Mesothelial cell of epicardium (in vitro differentiated cells): ENCODE data around the gene VPS4A. TPM values are rescaled to one million over a fixed set of nuclear protein-coding genes. Genes with fewer than 3 reads are reported as not detected.
A peak's percentile ranks its signal among the peaks of the same experiment; 100 is the strongest.

ENCODE experiments used
- DNase-seq, 2 experiments: peaks; one replicate each; pipeline ENCODE4 v3.0.0; 2021; ENCODE audit warnings: low spot score in 2 of 2; ENCODE audit not compliant: unreplicated experiment in 2 of 2
- H3K27ac Mint-ChIP-seq: 2 replicates; pipeline ENCODE4 v1.8.0; 2021; ENCODE audit warnings: mixed read lengths
- H3K27me3 Mint-ChIP-seq: 2 replicates; pipeline ENCODE4 v1.8.0; 2021; ENCODE audit warnings: low read depth, mixed read lengths
- H3K36me3 Mint-ChIP-seq: 2 replicates; pipeline ENCODE4 v1.8.0; 2021; ENCODE audit warnings: mixed read lengths
- H3K4me1 Mint-ChIP-seq: 2 replicates; pipeline ENCODE4 v1.8.0; 2021; ENCODE audit warnings: mixed read lengths
- H3K4me3 Mint-ChIP-seq: 2 replicates; pipeline ENCODE4 v1.8.0; 2021; ENCODE audit warnings: mild to moderate bottlenecking, moderate library complexity, mixed read lengths
- H3K9me3 Mint-ChIP-seq: 2 replicates; pipeline ENCODE4 v1.8.0; 2021; ENCODE audit warnings: mixed read lengths
- CTCF ChIP-seq: fragments of 200-600 bp; sonication (generic); IDR thresholded peaks from one replicate; pipeline ENCODE4 v1.5.0; 2021; ENCODE audit warnings: antibody characterized with exemption; ENCODE audit not compliant: unreplicated experiment
- total RNA-seq: library from RNA; stranded (reverse); gene quantifications from 3 replicates; pipeline ENCODE4 v1.2.1, GENCODE V29; 2021

VPS4A gene
- total RNA-seq, 1 donor from 2014 or later = 29.8 TPM

- no peak for TF ChIP-seq CTCF
- no peaks in the 10 kb centered on the region for H3K27me3 Mint-ChIP-seq
- H3K27ac Mint-ChIP-seq = no peak overlapping the region
- H3K4me3 Mint-ChIP-seq = no peak overlapping the region
- DNase-seq = no peak
- H3K4me1 Mint-ChIP-seq = peaks cover 9% of the 10 kb centered on the region
- H3K36me3 Mint-ChIP-seq = peaks cover 25% of the 10 kb centered on the region
- H3K9me3 Mint-ChIP-seq = no peaks in the 10 kb centered on the region
These were observed 4.5 kb downstream of the VPS4A start for GRCh38 chr16:69315486-69316311.

- H3K36me3 Mint-ChIP-seq = peaks cover 33% of the 10 kb centered on the region
- peaks cover 8% of the 10 kb centered on the region for H3K4me1 Mint-ChIP-seq
- H3K4me3 Mint-ChIP-seq = no peak overlapping the region
- no peak overlapping the region for H3K27ac Mint-ChIP-seq
- no peak for TF ChIP-seq CTCF
- no peak for DNase-seq
- no peaks in the 10 kb centered on the region for H3K9me3 Mint-ChIP-seq
- H3K27me3 Mint-ChIP-seq = no peaks in the 10 kb centered on the region
These were observed 5.5 kb downstream of the VPS4A start for GRCh38 chr16:69316595-69317034.

- Mint-ChIP-seq H3K4me3 (no peak overlapping the region), H3K36me3 (peaks cover 38% of the 10 kb centered on the region), H3K4me1 (no peaks in the 10 kb centered on the region), H3K27ac (no peak overlapping the region), H3K9me3 (no peaks in the 10 kb centered on the region), H3K27me3 (no peaks in the 10 kb centered on the region)
- TF ChIP-seq CTCF = no peak
- DNase-seq = no peak
These were observed 7.2 kb downstream of the VPS4A start for GRCh38 chr16:69318177-69318910.

GRCh38 chr16:69318911-69319289 is 7.8 kb downstream of the VPS4A start:
- no peak for TF ChIP-seq CTCF
- H3K4me1 Mint-ChIP-seq = no peaks in the 10 kb centered on the region
- H3K27ac Mint-ChIP-seq = no peak overlapping the region
- H3K9me3 Mint-ChIP-seq = no peaks in the 10 kb centered on the region
- DNase-seq = no peak
- H3K27me3 Mint-ChIP-seq = no peaks in the 10 kb centered on the region
- H3K4me3 Mint-ChIP-seq = no peak overlapping the region
- H3K36me3 Mint-ChIP-seq = peaks cover 36% of the 10 kb centered on the region

GRCh38 chr16:69319381-69319780 is 8.2 kb downstream of the VPS4A start:
- no peaks in the 10 kb centered on the region for H3K4me1 Mint-ChIP-seq
- H3K27ac Mint-ChIP-seq = peak overlapping the region; percentile 3
- DNase-seq = no peak
- no peaks in the 10 kb centered on the region for H3K9me3 Mint-ChIP-seq
- H3K27me3 Mint-ChIP-seq = no peaks in the 10 kb centered on the region
- H3K4me3 Mint-ChIP-seq = no peak overlapping the region
- H3K36me3 Mint-ChIP-seq = peaks cover 36% of the 10 kb centered on the region
- TF ChIP-seq CTCF = no peak
